Stimulated activated CD8-positive, alpha-beta memory T cell treated with anti-CD3 and anti-CD28 coated beads, Interleukin-12 subunit alpha, Interleukin-12 subunit beta, amount 100 ng/mL, for 24 hours (primary cell): ENCODE measurements around the gene SMCP.

Experiments
- DNase-seq: peaks from one replicate; pipeline ENCODE4 v3.0.0-alpha.2; 2020; ENCODE audit errors: extremely low read depth

Gene SMCP

DNA sequence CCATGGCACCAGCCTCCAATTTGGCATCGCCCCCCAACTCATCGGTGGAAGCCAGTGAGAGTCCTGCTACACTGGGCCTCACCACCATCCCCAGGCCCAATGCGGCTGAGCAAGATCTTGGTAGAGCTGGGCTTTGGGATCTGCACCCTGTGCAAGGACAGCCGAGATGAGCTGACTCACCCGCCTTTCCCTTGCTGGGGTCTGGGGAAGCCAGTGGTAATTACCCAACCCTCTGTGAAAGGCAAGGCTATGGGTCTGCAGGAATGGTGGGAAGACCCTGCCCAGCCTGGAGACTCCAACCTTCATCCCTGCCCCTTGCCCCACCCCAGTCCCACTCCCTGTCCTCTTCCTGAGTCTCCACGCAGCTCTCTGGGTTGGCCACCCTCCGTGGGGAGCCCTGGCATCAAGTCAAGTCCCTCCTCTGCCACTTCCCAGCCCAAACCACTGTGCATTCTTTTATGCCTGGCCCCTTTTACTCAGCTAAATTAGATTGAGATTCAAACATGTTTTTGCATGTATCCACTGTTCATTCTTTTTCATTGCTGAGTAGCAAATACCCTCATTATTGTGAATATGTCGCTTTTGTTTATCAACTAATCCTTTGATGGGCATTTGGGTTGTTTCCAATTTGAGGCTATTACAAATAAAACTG, 8.8 kb downstream of the SMCP start:
- no peak for DNase-seq

DNA sequence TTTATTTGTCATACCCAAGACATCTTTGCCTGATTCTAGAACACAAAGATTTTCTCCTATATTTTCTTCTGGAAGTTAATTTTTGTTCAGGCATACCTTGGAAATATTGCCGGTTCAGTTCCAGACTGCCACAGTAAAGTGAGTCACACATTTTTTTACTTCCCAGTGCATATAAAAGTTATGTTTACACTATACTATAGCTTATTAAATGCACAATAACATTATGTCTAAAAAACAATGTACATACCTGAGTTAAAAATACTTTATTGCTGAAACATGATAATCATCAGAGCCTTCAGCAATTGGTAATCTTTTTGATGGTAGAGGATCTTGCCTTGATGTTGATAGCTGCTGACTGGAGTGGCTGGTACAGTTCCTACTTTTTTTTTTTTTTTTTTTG, 10.0 kb downstream of the SMCP start:
- DNase-seq, result no peak

DNA sequence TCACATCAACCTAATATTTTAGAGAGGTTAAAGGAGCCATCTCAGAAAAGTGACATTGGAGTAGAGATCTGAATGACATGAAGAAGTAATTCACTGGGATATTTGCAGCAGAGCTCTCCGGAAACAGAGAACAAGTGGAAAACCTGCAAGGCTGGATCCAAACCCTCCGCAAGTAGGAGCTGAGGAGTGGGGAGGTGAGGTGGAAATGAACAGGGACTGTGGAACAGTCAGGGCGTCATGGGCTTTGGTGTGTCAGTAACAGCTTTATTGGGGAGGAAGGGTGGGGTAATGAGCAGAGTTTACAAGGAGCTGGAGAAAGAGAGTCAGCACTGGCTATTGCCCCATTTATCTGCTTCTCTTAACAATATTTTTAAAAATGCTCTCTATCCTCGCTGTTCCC, 20.9 kb downstream of the SMCP start:
- no peak for DNase-seq

DNA sequence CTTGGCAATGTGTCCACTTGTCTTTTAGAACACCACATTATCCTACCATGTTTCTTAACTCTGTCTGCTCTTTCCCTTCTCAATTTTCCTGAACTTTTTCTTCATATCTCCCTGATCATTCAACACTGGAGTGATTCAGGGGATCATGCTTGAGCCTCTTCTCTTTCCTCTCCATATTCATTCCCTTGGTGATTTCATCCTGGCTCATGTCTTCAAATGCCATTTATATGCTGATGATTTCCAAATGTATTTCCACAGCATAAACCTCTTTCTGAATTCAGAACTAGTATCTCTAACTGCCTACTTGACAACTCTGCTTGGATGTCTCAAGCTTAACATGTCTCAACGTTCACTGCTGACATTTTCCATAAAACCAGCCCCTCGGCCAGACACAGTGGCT, 21.8 kb downstream of the SMCP start:
- no peak for DNase-seq

DNA sequence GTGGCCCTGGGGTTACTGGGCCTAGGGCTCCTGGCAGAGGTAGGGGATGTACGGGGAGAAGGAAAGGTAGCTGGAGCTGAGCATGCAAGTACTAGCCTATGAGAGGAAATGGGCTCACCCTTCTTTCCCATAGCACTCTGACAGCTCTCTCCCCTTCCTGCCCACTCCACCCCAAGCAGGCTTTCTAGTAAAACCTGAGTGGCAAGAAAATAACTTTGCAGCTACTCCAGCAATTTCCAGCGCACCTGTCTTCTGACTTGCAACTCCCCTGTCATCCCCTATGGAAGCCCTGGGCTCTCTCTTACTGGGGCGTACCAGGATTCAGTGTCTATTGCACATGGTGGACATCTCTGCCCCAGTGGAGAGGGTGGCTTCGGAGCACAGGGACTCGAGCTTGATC, 23.5 kb downstream of the SMCP start:
- no peak for DNase-seq

DNA sequence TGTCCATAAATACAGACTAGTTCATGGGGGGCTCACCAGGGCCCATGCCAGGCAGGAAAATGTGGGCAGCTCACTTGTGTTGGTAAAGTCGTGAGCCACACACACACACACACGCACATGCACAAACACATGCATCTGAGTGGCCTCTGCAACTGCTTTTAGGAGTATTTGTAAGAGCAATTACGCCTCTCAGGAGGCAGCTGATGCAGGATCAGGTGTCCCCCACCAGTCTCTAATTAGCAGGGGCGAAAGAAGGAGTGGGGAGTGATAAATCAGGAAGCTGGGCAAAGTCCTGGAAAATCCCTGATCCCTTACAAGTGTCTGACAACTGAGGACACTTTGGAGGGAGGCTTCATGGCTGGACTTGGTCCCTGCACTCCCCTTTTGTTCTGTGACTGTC, 24.5 kb downstream of the SMCP start:
- DNase-seq, result no peak

DNA sequence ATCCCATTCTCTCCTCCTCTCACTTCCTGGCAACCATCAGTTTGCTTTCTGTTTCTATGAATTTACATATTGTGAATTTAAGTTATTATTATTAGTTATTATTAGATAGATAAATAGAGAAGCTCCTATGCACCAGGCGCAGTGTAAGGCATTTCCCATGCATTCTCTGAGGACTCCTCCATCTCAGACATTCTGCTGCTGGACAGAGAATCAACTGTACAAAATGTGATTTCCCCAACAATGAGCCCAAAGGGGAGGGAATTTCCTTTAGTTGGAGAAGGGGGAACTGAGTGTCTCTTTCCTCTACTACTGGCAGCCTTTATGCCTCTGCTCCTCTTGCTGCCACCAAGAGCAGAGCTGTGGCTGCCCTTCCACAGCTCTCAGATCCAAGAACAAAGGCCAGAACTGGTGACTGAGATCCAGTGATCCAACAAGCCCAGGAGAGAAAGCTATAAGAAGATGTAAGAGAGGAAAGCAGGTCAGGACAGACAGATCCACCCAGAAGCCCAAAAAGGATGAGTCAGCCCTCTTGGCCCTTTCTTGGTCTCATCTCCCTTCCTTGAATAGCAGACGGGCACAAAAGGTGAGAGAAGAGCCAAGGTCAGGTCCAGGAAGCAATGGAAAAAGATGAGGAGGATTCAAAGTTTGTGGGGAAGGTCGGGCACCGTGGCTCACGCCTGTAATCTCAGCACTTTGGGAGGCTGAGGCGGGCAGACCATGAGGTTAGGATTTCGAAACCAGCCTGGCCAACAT, 26.7 kb downstream of the SMCP start:
- no peak for DNase-seq

DNA sequence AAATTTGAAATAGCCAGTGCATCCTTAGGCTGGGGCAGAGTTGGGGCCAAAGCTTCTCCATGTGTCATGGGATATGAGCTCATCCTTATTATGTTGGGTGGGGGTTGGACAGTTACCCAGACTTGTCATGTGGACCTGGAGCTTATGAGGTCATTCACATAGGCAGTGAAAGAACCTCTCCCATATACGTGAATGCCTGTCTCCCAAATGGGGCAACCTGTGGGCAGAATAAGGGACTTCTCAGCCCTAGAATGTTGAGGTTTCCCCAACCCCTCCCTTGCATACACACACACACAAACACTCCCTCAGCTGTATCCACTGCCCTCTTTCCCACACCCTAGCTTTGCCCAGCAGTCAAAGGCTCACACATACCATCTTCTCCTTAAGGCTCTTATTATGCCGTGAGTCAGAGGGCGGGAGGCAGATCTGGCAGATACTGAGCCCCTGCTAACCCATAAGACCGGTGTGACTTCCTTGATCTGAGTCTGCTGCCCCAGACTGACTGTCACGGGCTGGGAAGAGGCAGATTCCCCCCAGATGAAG, 28.0 kb downstream of the SMCP start:
- no peak for DNase-seq

DNA sequence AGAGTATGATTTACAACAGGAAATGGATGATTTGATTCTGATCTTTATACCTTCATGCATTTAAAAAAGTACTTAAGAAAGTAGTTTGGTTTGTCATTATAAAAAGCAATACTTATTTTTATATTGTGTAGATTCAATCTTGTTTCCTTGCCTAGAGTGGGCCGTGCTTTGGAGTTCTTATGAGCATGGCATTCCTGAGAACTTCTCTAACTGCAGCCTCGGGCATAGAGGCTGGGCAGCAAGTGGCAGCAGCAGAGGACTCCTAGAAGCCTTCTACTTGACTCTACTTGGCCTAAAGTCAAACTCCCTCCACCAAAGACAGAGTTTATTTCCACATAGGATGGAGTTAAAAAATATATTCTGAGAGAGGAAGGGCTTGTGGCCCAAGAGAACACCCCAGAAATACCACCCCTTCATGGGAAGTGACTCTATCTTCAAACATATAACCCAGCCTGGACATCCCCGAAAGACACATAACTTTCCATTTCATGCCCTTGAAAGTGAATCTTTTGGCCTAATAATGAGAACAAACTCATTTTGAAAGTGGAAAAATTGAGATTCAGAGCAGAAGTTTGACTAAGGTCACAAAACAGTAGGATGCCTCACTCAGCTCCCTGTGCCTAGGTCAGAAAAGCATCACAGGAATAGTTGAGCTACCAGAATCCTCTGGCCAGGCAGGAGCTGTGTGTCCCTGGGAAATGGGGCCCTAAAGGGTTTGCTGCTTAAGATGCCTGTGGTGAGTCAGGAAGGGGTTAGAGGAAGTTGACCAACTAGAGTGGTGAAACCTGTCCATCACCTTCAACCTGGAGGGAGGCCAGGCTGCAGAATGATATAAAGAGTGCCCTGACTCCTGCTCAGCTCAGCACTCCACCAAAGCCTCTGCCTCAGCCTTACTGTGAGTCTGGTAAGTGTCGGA, 29.8 kb downstream of the SMCP start, which contains the start of gene IVL:
TSS of gene IVL (plus strand) at position 861 of the 916 bp plus-strand sequence. CDS start 1,252 bp downstream, outside the sequence.
- no peak for DNase-seq

DNA sequence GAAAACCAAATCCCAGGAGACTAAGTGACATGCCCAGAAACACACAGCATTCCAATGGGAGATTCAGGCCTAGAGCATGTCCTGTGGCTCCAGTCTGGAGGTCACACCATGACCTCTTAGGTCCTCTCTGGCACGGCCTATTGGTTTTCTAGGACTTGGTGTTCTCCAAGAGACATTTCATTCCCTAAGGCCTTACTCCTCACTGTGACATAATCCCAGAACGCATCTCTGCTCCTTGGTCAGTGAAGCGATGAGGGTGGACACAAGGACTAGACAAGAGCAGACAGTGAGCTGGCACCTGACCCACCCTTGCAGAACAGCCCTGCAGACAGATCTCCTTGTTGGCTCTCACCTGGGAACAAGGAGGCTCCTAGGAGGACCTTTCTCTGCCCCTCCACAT, 31.1 kb downstream of the SMCP start:
- no peak for DNase-seq

DNA sequence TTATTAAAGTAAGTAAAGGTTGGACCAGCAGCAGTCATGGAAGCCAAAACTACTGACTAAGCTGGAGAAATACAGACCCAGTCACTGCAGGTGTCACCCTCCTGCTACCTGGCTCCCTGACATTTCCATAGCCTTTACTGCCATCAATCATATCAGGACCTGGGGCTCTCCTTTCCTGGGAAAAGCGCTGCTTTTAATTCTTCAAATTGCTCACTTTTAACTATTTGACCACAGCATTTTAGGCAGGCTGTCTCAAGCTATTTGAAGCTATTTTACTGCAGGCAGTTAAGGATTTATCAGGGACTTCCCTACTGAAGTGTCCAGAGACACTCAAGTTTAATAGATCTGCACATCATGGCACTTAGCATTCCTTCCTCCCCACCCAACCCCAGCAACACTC, 34.3 kb downstream of the SMCP start:
- no peak for DNase-seq

DNA sequence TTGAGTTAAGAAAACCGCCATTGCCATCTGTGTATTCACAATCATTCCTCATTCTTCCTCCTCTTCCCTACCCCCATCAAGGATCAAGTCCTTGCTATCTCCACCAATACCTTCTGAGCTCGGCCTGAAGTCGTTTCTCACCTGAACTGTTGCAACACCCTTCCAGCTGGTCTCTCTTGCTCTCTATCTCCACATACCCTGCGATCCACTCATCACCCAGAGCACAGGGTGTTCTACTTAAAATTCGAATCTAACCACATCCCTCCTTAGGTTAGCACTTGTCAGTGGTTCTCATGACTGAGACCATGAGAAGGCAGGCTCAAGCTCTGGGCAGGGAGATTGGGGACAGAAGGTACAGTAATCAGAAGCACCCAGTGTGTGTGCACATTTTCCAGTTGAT, 34.8 kb downstream of the SMCP start:
- no peak for DNase-seq

DNA sequence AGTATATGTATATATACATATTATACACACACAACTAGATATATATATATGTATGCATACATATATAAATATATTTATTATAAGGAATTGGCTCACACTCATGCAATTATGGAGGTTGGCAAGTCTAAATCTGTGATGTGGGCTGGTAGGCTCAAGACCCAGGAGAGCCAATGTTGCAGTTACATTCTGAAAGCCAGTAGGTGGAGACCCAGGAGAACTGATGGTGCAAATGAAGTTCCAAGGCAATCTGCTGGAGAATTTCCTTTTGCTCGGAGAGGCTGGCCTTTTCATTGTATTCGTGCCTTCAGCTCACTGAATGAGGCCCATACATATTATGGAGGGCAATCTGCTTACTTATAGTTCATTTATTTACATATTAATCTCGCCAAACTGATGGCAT, 39.7 kb downstream of the SMCP start:
- no peak for DNase-seq

DNA sequence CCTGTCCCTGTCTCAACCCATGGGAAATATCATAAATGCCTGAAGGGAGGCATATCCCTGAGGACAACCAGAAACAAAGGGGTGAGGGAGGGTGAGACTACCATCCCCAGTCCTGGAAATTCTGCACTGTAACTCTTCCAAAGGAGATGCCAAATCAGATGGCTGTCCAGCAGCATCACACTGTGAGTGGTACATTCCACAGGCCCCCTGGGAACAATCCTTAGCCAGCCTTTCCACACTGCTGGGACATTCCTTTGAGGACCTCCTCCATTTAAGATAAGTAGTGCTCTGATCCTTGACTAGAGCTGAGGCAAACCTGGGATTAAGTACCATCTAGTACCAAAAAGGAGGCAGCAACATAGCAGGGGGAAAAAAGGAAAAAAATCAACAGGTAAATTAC, 40.9 kb downstream of the SMCP start:
- no peak for DNase-seq

DNA sequence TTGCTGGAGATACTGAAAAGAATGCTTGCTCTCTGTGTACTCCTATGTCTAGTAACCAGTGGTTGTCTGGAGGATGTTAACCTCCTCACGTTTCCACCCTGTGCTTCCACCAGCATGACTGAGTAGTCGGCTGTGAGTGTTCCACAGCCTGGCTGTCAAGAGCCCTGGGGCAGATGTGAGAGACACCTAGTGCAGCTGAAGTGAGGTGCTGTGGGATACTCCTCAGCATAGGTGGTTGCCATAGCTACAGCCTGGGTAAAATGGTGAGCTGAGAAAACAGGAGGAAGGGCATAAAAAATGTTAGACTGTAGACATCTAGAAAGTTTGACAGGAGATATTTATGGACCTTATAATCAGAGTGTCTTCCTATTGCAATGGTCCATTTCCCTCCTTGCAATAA, 46.1 kb downstream of the SMCP start:
- no peak for DNase-seq

DNA sequence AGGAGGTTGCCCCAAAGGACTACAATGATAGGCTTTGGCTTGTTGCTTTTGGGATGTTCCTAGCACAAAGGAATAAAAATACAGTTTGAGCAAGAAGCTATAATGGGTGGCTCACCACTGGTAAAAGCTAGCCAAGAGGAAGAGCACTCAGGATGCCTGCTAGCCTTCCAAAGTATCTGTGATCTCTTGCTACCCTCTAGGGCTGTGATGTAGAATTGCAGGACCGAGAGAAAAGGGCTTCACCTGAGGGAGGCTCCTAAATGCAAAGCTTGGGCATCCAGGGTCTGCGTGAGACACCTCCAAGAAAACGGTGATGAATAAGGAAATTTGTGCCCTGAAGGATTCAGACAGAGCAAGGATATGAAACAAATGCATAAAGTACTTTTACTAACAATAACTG, 48.0 kb downstream of the SMCP start:
- DNase-seq, result no peak

DNA sequence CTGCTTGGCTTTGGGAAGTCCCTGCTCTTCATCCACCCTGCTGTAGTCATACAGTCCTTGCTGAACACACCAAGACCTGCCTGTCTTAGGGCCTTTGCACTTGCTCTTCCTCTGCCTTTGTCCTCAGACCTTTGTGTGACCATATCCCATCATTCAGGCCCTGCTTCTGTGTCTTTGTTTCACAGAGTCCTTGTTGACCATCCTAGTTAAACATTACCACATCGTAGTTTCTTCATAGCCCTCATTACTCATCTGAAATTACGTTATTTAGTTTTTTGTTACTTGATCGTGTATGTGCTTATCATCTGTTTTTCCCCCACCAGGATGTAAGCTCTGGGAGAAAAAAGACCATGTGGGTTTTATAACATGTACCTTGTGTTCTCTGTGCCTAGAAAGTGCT, 50.5 kb downstream of the SMCP start:
- DNase-seq, result no peak

DNA sequence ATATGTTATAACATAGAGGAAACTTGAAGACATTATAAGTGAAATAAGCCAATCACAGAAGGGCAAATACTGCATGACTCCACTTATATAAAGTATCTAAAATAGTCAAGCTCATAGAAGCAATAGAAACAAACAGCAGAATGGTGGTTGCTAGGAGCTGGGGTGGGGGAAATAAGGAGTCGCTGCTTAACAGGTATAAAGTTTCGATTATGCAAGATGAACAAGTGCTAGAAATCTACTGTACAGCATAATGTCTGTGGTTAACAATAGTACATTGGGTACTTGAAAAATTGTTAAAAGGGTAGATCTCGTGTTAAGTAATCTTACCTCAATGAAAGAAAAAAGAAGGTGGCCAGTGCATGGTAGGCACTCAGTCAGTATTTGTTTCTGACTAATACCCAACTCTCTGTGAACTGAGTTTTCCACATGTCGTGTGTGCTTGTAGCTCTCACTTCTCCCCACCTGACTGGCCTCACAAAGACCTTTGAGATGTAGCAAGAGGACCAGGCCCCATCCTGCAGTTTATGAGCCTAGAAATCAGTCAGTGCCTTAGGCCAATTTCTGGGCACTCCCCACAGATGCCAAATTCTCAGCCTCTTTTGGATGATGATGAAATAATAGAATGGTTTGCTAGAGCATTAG, 54.2 kb downstream of the SMCP start:
- no peak for DNase-seq

DNA sequence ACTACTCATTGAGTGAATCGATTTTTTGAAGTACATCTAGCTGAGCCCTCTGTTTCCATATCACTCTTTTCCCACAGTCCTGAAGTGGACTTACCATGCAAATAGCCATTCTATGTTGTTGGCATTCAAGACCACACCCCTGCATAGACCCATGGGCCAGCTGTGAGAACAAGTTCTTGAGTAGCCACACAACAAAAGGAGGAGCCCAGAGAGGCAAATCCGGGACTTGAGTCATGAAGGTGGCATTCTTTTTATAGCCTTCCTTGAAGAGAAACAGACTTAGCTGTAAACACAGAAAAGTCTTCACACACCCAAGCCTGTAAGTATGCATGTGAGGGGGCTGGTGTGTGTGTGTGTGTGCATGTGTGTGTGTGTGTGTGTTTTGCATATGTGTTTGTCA, 55.1 kb downstream of the SMCP start:
- no peak for DNase-seq
